Activated CD4-positive, alpha-beta T cell treated with anti-CD3 and anti-CD28 coated beads for 24 hours (primary cell): ENCODE results near the gene WDR87.
"Not testable (repeated sequence)": the region's sequence is repeated elsewhere in the genome, so short reads cannot be mapped to it uniquely, and the experiment has no call there.

Source experiments
- DNase-seq, 2 donors: peaks; one replicate each; pipeline ENCODE4 v3.0.0-alpha.2; 2020; ENCODE audit warnings: low read depth in 2 of 2

WDR87 gene

GRCh38 chr19:37930416-37930815 is 24.0 kb upstream of the WDR87 start:
- DNase-seq: no peak

GRCh38 chr19:37929355-37929923 is 23.0 kb upstream of the WDR87 start:
- no peak for DNase-seq

GRCh38 chr19:37928527-37929286 is 22.3 kb upstream of the WDR87 start:
- DNase-seq: no peak

GRCh38 chr19:37926711-37927110 is 20.3 kb upstream of the WDR87 start:
- no peak for DNase-seq

GRCh38 chr19:37926255-37926654 is 19.9 kb upstream of the WDR87 start:
- no peak for DNase-seq

- no peak for DNase-seq
Observed at GRCh38 chr19:37925212-37925611, 18.8 kb upstream of the WDR87 start.

GRCh38 chr19:37924573-37924972 is 18.2 kb upstream of the WDR87 start:
- DNase-seq: not testable (repeated sequence)

- DNase-seq: no peak
Observed at GRCh38 chr19:37920591-37921450, 14.4 kb upstream of the WDR87 start.

GRCh38 chr19:37914908-37915307 is 8.5 kb upstream of the WDR87 start:
- DNase-seq: no peak

GRCh38 chr19:37909661-37910199 is 3.3 kb upstream of the WDR87 start:
- DNase-seq: no peak

- no peak for DNase-seq
Observed at GRCh38 chr19:37907735-37908455, 1.5 kb upstream of the WDR87 start.

- DNase-seq: peak; percentile 86 to 89
Observed at GRCh38 chr19:37906869-37907734, 708 bp upstream of the WDR87 start, which contains the start of gene SIPA1L3. Gene SIPA1L3 (plus strand): TSS chr19:37907208. CDS start chr19:38081566, 174,358 bp downstream.

- DNase-seq: no peak
Observed at GRCh38 chr19:37903096-37903495, 3.3 kb downstream of the WDR87 start.

GRCh38 chr19:37902668-37903067 is 3.7 kb downstream of the WDR87 start:
- DNase-seq: peak; percentile 76 to 82

GRCh38 chr19:37899966-37900365 is 6.4 kb downstream of the WDR87 start:
- DNase-seq: no peak

- DNase-seq: no peak
Observed at GRCh38 chr19:37899453-37899852, 6.9 kb downstream of the WDR87 start.

- no peak for DNase-seq
Observed at GRCh38 chr19:37896180-37896579, 10.2 kb downstream of the WDR87 start.

GRCh38 chr19:37893845-37894575 is 12.4 kb downstream of the WDR87 start:
- no peak for DNase-seq

GRCh38 chr19:37886571-37886970 is 19.8 kb downstream of the WDR87 start:
- DNase-seq: no peak

- no peak for DNase-seq
Observed at GRCh38 chr19:37885392-37885791, 21.0 kb downstream of the WDR87 start.
